Caco-2 (cell line): ENCODE data around the gene POFUT1. TPM values are rescaled to one million over a fixed set of nuclear protein-coding genes. Genes with fewer than 3 reads are reported as not detected.

Experiments used
- BruUV-seq: library from RNA; stranded (reverse); fragments of 400-500 nt; replicated peaks from 2 replicates; lab custom pipeline; 2021; lab: Mats Ljungman, UMichigan
- CTCF ChIA-PET: fragments of 300-600 bp; sonication (Branson Sonifier 250); formaldehyde crosslinking; loops from one replicate; lab custom pipeline; 2022; ENCODE audit warnings: antibody characterized with exemption; lab: Charles Lee
- POLR2A ChIA-PET: fragments of 300-600 bp; sonication (Branson Sonifier 250); formaldehyde crosslinking; loops from one replicate; lab custom pipeline; 2022; ENCODE audit warnings: antibody characterized with exemption; lab: Charles Lee
- DNase-seq, 2 experiments: peaks; one replicate each; pipeline versions ENCODE4 v3.0.0 to v3.0.0-alpha.2; 2020 to 2022
- H3K27me3 ChIP-seq: replicated peaks from 2 replicates; pipeline ENCODE4 v1.6.0; 2011; ENCODE audit warnings: low read length; ENCODE audit not compliant: control insufficient read depth, insufficient read depth
- H3K36me3 ChIP-seq: 2 replicates; pipeline ENCODE4 v1.5.1; 2011; ENCODE audit warnings: low read length; ENCODE audit not compliant: control insufficient read depth, insufficient read depth
- H3K4me1 ChIP-seq: fragments of 250-450 bp; sonication (Bioruptor Pico); 2 replicates; pipeline ENCODE4 v1.5.1; 2020; ENCODE audit warnings: mild to moderate bottlenecking
- H3K4me3 ChIP-seq: 2 replicates; pipeline ENCODE4 v1.5.1; 2011; ENCODE audit warnings: low read depth, mild to moderate bottlenecking, control low read depth, low read length
- H3K9me3 ChIP-seq: fragments of 250-450 bp; sonication (Bioruptor Pico); 2 replicates; pipeline ENCODE4 v1.5.1; 2020; ENCODE audit warnings: mild to moderate bottlenecking, moderate library complexity
- H3K27ac Mint-ChIP-seq: one replicate; pipeline ENCODE4 v1.8.0; 2022; ENCODE audit warnings: mixed read lengths; ENCODE audit not compliant: unreplicated experiment
- H3K27me3 Mint-ChIP-seq: one replicate; pipeline ENCODE4 v1.8.0; 2022; ENCODE audit warnings: mixed read lengths; ENCODE audit not compliant: insufficient read depth, unreplicated experiment
- H3K36me3 Mint-ChIP-seq: one replicate; pipeline ENCODE4 v1.8.0; 2022; ENCODE audit warnings: mild to moderate bottlenecking, mixed read lengths; ENCODE audit not compliant: insufficient read depth, unreplicated experiment
- H3K4me1 Mint-ChIP-seq: one replicate; pipeline ENCODE4 v1.8.0; 2022; ENCODE audit warnings: low read depth, mixed read lengths; ENCODE audit not compliant: unreplicated experiment
- H3K4me3 Mint-ChIP-seq: one replicate; pipeline ENCODE4 v1.8.0; 2022; ENCODE audit warnings: mild to moderate bottlenecking, moderate library complexity, mixed read lengths; ENCODE audit not compliant: unreplicated experiment
- H3K9me3 Mint-ChIP-seq: one replicate; pipeline ENCODE4 v1.8.0; 2022; ENCODE audit warnings: mixed read lengths; ENCODE audit not compliant: unreplicated experiment
- intact Hi-C: fragments of 100-400 bp; cut with micrococcal nuclease; formaldehyde crosslinking; loops from one replicate; pipeline ENCODE4 v1.10.0; 2022; ENCODE audit not compliant: unreplicated experiment
- total RNA-seq: library from RNA; stranded (reverse); gene quantifications from 2 replicates; pipeline ENCODE4 v1.2.3, GENCODE V29; 2022
- TF ChIP-seq, protein P1 (sequence below), 2 experiments: fragments of 200-600 bp in 1 of 2; IDR thresholded peaks; 1 replicate in 1 of 2; 2 replicates in 1 of 2; pipeline versions ENCODE4 v1.5.1 to v1.8.0; 2011 to 2022; ENCODE audit warnings: antibody characterized with exemption in 1 of 2, control low read depth in 1 of 2, inconsistent platforms in 1 of 2, low read depth in 1 of 2, low read length in 1 of 2, mild to moderate bottlenecking in 1 of 2, moderate library complexity in 1 of 2; ENCODE audit not compliant: insufficient read depth in 1 of 2, severe bottlenecking in 1 of 2, unreplicated experiment in 1 of 2

Gene POFUT1
- total RNA-seq, 1 experiment from 2014 or later, result 158 TPM

DNA sequence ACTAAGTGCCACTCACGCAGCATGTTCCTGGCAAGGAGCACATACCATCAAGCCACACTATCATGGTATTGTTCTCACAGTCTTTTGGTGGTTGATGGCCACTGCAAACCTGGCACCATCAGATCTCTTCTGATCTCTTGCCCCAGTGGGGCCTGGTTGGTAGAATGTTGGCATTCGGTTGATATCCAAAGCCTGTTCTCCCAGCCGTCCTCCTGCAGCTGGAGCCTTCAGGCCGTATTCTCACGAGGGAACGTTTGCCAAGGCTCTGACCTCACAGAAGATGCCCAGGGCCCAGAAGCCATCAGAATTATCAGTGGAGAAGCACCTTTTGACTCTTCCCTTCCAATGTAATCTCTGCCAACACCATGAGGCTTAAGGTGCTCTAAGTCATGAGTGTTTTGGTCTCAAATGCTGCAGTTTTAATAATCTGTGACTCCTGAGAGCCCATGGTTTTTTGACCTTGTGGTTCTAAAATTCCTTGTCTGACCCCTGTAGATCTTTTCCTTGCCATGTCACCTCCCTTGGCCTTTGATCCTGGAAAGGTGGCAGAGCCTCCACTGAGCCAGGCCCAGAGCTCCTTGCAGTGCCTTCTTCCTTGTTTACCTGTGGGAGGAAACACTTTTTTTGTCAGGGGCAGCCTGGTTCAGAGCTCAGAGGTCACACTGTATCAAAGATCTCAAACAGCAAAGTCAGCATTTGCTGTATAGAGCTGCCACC, 27.8 kb downstream of the POFUT1 start:
- DNase-seq, result no peak
- Histone ChIP-seq H3K9me3 (no peaks in the 10 kb centered on the region), H3K4me1 (peaks cover 22% of the 10 kb centered on the region), H3K36me3 (peaks cover 22% of the 10 kb centered on the region), H3K4me3 (no peak overlapping the region), H3K27me3 (no peaks in the 10 kb centered on the region)
- BruUV-seq, result no TSS peak
- intact Hi-C loops, result loop anchor here (1.0 kb wide), 1 partner anchor 7 kb away; no protein-coding TSS in a partner anchor
- POLR2A ChIA-PET, result interaction anchor here (2.8 kb wide), 1 partner anchor 8 kb away, joined by 10 read pairs; no protein-coding TSS in a partner anchor
- Mint-ChIP-seq H3K36me3 (peaks cover 69% of the 10 kb centered on the region), H3K9me3 (no peaks in the 10 kb centered on the region), H3K4me3 (no peak overlapping the region), H3K27me3 (no peaks in the 10 kb centered on the region), H3K27ac (peak overlapping the region; percentile 57), H3K4me1 (peaks cover 49% of the 10 kb centered on the region)
- TF ChIP-seq, protein P1, sequence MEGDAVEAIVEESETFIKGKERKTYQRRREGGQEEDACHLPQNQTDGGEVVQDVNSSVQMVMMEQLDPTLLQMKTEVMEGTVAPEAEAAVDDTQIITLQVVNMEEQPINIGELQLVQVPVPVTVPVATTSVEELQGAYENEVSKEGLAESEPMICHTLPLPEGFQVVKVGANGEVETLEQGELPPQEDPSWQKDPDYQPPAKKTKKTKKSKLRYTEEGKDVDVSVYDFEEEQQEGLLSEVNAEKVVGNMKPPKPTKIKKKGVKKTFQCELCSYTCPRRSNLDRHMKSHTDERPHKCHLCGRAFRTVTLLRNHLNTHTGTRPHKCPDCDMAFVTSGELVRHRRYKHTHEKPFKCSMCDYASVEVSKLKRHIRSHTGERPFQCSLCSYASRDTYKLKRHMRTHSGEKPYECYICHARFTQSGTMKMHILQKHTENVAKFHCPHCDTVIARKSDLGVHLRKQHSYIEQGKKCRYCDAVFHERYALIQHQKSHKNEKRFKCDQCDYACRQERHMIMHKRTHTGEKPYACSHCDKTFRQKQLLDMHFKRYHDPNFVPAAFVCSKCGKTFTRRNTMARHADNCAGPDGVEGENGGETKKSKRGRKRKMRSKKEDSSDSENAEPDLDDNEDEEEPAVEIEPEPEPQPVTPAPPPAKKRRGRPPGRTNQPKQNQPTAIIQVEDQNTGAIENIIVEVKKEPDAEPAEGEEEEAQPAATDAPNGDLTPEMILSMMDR (IDR thresholded peaks at IDR 0.05; ENCODE audit: insufficient read depth in 1 of 2, low read depth in 1 of 2, low read length in 1 of 2, severe bottlenecking in 1 of 2, unreplicated experiment in 1 of 2), result no peak
- CTCF ChIA-PET, result interaction anchor here (0.6 kb wide), 1 partner anchor 152 kb away, joined by 3 read pairs; no protein-coding TSS in a partner anchor

DNA sequence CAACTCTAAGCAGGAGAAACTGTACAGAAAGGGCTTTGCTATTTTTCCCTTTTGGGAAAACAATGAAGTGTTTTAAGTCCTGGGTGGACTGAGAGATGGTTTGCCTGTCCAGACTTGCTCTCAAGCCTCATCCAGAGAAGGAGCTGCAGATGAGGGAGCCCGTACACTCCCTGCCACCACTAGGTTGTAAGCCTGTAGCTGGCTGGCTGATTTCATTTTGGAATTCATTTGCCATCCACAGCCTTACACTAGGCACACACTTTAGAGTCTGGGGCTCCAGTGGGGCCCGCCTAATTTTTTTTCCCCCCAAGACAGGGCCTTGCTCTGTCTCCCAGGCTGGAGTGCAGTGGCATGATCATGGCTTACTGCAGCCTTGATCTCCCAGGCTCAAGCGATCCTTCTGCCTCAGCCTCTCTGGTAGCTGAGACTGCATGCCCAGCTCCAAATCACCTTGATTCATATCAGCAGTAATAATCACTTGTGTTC, 28.4 kb downstream of the POFUT1 start:
- TF ChIP-seq, protein P1 (IDR thresholded peaks at IDR 0.05; ENCODE audit: insufficient read depth in 1 of 2, low read depth in 1 of 2, low read length in 1 of 2, severe bottlenecking in 1 of 2, unreplicated experiment in 1 of 2), result no peak
- Histone ChIP-seq H3K4me1 (peaks cover 23% of the 10 kb centered on the region), H3K9me3 (no peaks in the 10 kb centered on the region), H3K4me3 (no peak overlapping the region), H3K36me3 (peaks cover 18% of the 10 kb centered on the region), H3K27me3 (no peaks in the 10 kb centered on the region)
- CTCF ChIA-PET, result interaction anchor here (0.6 kb wide), 1 partner anchor 152 kb away, joined by 3 read pairs; no protein-coding TSS in a partner anchor
- H3K9me3 Mint-ChIP-seq, result no peaks in the 10 kb centered on the region
- DNase-seq, result no peak
- H3K36me3 Mint-ChIP-seq, result peaks cover 63% of the 10 kb centered on the region
- POLR2A ChIA-PET, result interaction anchor here (2.8 kb wide), 1 partner anchor 9 kb away, joined by 10 read pairs; no protein-coding TSS in a partner anchor
- no peak overlapping the region for H3K4me3 Mint-ChIP-seq
- H3K27ac Mint-ChIP-seq, result peak overlapping the region; percentile 57
- intact Hi-C loops, result loop anchor here (1.0 kb wide), 1 partner anchor 8 kb away; no protein-coding TSS in a partner anchor
- peaks cover 44% of the 10 kb centered on the region for H3K4me1 Mint-ChIP-seq
- BruUV-seq, result no TSS peak
- H3K27me3 Mint-ChIP-seq, result no peaks in the 10 kb centered on the region

DNA sequence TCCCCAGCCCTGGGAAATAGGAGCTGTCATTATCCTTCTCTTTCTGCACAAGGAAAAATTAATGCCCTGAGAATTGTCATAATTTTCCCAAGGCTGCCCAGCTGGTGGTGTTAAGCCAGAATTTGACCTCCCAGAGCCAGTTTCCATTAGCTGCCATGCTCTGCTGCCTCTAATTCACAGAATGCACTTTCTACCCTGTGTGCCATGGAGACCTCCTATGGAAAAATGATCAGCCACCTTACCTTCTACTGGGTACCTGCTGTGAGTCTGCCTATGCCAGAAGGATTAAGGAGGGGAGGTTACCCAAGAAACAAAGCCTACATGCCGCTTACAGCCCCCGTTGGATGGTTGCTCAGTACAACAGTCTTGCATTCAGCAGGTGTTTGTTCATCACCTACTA, 29.1 kb downstream of the POFUT1 start:
- H3K4me1 Mint-ChIP-seq, result peaks cover 38% of the 10 kb centered on the region
- H3K4me1 ChIP-seq, result peaks cover 23% of the 10 kb centered on the region
- no peak overlapping the region for H3K4me3 ChIP-seq
- H3K9me3 Mint-ChIP-seq, result no peaks in the 10 kb centered on the region
- H3K27ac Mint-ChIP-seq, result no peak overlapping the region
- DNase-seq, result no peak
- no peaks in the 10 kb centered on the region for H3K27me3 ChIP-seq
- peaks cover 14% of the 10 kb centered on the region for H3K36me3 ChIP-seq
- H3K4me3 Mint-ChIP-seq, result no peak overlapping the region
- TF ChIP-seq, protein P1 (IDR thresholded peaks at IDR 0.05; ENCODE audit: insufficient read depth in 1 of 2, low read depth in 1 of 2, low read length in 1 of 2, severe bottlenecking in 1 of 2, unreplicated experiment in 1 of 2), result no peak
- intact Hi-C loops, result loop anchor here (1.0 kb wide), 1 partner anchor 9 kb away; no protein-coding TSS in a partner anchor
- H3K36me3 Mint-ChIP-seq, result peaks cover 56% of the 10 kb centered on the region
- no TSS peak for BruUV-seq
- H3K27me3 Mint-ChIP-seq, result no peaks in the 10 kb centered on the region
- CTCF ChIA-PET, result no interaction called here
- POLR2A ChIA-PET, result interaction anchor here (2.8 kb wide), 1 partner anchor 10 kb away, joined by 10 read pairs; no protein-coding TSS in a partner anchor
- no peaks in the 10 kb centered on the region for H3K9me3 ChIP-seq
